Activated CD4-positive, CD25-positive, alpha-beta regulatory T cell treated with anti-CD3 and anti-CD28 coated beads, Interleukin-2, amount 50 U/mL, for 72 hours (primary cell): Measurements from ENCODE around the gene ETDA.
"Not testable (repeated sequence)": the region's sequence is repeated elsewhere in the genome, so short reads cannot be mapped to it uniquely, and the experiment has no call there.

ENCODE experiments used
- DNase-seq: peaks from one replicate; pipeline ENCODE4 v3.0.0; 2021

The ETDA gene

DNA sequence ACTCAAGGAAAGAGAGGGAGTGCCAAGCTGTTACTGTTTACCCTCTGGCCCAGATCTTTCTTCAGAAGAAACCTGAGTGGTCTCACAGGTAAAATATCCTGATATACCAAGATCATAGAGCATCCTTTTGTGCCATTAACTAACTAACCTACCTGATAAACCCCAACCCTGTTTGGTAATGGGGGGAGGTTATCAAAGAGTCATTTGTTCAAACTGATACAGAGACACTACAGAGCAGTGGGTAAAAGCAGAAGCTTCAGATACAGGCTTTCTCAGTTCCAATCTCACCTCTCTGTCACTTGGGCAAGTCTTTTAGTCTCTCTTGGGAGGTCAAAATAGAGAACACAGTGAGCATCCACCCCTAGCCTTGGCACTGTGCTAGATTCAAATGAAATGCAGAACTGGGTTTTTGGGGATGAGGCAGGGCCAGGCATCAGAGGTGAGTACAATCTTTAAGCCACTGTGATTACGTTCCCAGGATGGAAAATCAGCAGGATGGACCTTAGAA lies at the start of gene ETDA:
TSS of gene ETDA (plus strand) at position 51 of the 508 bp plus-strand sequence. CDS start 1,216 bp downstream, outside the sequence.
- DNase-seq, result not testable (repeated sequence)

DNA sequence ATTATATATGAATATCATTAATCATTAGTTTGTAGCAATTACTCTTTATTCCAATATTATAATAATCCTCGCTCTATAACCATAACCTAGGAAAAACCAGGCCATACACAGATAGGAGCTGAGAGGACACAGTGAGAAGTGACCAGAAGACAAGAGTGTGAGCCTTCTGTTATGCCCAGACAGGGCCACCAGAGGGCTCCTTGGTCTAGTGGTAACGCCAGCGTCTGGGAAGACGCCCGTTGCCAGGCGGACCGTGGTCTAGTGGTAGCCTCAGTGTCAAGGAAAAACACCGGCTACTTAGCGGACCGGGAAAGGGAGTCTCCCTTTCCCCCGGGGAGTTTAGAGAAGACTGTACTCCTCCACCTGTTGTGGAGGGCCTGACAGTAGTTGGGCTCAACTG lies 45.4 kb upstream of the ETDA start:
- not testable (repeated sequence) for DNase-seq

DNA sequence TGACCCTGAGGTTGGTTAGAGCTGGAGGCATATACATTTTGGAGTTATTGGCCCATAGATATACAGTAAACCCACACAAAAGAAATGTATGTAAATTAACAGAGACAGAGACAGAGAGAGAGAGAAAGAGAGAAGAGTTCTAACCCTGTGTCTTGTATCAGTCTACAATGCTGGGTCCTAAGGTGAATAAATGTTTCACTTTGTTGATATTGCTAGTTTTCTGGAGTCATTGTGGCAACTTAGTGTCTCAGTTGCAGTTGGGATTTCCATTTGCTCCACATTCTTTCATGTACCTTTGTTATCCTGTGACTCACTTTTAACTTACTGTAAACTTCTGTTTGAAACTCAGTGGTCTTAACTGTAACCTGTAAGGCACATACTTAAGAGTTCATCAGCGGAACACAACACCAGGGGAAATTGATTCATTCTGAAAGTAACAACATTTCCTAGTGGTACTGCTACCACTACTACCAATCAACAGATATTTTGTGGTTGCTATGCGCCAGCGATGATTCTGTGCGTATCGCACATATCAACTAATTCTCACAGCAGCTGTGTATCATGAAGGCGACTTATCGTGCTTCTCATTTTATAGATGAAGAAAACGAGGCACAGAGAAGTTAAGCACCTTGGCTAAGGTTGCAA lies 38.5 kb upstream of the ETDA start:
- DNase-seq, result no peak

DNA sequence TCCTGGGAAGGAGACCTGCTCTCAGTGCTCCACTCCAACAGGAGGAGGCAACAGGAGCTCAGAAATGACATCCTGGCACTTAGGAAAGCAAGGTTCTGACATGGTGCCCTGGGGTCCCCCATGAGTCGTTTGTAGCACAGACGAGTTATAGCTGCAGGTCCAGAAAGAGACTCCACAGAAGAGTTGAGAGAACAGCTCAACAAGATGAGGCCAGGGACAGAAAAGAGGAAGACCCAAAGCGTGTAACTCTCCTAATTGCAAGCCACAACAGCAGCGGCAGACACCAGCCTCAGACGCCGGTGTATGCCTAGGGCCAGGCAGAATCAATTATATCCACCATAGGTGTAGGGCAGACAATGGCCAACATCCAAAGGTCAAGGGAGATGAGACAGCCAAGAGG lies 5.9 kb upstream of the ETDA start:
- not testable (repeated sequence) for DNase-seq

DNA sequence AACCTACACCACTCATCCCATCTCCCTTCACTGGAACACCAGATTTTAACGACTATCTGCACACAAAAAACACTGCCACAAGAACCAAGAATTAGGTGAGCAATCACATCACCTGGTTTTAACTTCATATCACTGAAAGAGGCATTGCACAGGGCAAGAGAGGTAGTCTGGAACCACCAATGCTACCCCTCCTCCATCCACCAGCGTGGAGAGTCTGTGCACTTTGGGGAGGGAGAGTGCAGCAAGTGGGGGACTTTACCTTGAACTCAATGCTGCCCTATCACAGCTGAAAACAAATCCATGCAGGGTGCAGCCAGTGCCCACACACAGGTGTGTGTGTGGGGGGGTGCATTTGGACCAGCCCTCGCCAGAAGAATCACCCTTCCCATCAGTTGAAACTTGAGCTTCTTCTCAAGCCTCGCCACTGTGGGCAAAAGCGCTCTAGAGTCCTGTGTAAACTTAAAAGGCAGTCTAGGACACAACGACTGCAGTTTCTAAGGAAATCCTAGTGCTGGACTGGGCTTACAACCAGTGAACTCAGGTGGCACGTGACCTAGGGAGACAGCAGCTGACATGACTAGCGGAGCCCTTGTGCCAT lies 4.3 kb downstream of the ETDA start:
- not testable (repeated sequence) for DNase-seq

DNA sequence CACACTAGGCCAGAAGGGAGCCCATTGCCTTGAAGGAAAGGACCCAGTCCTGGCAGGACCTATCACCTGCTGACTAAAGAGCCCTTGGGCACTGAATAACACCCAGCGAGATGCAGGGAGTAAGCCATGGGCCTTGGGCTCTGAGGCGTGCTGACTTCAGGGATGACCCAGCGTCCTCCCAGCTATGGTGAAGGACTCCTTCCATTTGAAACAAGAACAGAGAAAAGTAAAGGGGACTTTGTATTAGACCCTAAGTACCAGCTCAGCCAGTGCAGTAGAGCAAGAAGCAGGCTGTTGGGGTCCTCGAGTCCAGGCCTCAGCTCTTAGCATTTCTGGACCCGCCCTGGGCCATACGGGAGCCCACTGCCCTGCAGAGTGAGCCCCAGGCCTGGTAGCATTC lies 5.1 kb downstream of the ETDA start:
- no peak for DNase-seq

DNA sequence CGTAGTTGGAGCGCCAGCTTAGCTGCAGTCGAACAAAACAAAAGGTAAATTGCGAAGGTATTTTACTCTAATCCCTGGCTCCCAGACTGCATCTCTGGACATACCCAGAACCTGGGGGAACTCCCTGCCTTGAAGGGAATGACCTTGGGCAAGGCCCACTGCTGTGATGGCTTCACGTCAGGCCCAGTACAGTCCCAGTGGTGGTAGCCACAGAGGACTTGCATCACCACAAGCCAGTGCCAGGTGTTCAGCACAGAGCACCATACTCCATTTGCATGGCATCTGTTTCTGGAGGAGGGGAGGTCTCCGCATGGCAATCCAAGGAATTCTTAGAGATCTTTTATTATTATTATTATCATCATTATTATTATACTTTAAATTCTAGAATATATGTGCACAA lies 5.6 kb downstream of the ETDA start:
- DNase-seq, result no peak

DNA sequence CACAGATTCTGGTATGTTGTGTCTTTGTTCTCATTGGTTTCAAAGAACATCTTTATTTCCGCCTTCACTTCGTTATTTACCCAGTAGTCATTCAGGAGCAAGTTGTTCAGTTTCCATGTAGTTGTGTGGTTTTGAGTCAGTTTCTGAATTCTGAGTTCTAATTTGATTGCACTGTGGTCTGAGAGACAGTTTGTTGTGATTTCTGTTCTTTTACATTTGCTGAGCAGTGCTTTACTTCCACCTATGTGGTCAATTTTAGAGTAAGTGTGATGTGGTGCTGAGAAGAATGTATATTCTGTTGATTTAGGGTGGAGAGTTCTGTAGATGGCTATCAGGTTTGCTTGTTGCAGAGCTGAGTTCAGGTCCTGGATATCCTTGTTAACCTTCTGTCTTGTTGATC lies 9.1 kb downstream of the ETDA start:
- not testable (repeated sequence) for DNase-seq

DNA sequence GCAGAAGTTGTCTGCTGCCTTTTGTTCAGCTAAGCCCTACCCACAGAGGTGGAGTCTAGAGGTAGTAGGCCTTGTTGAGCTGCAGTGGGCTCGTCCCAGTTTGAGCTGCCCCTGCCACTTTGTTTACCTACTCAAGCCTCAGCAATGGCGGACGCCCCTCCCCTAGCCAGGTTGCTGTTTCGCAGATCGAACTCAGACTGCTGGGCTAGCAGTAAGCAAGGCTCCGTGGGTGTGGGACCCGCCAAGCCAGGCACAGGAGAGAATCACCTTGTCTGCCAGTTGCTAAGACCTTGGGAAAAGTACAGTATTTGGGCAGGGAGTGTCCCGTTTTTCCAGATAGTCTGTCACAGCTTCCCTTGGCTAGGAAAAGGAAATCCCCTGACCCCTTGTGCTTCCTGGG lies 11.5 kb downstream of the ETDA start:
- not testable (repeated sequence) for DNase-seq

DNA sequence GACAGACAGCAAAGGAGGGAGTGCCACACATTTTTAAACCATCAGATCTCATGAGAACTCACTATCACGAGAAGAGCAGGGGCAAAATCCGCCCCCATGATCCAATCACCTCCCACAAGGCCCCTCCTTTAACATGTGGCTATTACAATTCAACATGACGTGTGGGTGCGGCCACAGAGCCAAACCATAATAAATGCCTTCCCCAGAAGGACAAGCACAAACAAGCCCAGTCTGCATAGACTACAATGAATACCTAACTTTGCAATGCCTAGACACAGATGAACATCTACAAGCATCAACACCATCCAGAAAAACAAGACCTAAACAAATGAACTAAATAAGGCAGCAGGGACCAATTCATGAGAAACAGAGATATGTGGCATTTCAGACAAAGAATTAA lies 12.3 kb downstream of the ETDA start:
- DNase-seq, result no peak

DNA sequence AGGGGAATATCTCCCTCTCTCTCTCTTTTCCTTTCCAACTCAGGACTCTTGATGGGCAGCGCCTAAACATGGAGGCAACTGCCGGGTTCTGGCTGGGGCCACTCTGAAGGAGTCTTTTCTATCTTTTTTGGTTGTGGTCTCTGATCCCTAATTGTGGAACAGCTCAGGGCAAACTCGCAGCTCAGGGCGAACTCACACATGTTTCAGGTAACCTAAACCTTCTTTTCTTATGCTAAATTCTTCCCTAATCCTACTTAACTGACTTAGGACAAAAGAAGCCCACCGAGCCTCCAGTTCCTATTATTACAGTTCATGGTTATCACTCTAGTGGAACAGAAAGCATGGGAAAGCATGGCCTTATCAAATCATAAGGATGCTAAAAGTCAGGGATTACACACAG lies 21.3 kb downstream of the ETDA start:
- no peak for DNase-seq

DNA sequence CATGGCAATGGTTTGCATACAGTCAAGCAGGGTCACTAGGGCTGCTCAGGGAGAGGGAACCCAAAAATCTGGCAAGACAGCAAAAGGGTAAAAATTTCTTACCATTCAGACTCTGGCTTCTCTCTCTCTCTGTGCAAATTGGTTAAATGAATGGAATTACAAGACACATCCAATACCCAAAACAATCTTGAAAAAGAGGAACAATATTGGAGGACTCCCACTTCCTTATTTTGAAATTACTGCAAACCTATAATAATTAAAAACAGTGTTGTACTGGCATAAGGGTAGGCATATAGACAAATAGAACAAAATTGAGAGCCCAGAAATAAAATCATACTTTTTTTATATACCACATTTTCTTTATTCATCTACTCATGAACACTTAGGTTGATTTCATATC lies 24.1 kb downstream of the ETDA start:
- DNase-seq, result no peak

DNA sequence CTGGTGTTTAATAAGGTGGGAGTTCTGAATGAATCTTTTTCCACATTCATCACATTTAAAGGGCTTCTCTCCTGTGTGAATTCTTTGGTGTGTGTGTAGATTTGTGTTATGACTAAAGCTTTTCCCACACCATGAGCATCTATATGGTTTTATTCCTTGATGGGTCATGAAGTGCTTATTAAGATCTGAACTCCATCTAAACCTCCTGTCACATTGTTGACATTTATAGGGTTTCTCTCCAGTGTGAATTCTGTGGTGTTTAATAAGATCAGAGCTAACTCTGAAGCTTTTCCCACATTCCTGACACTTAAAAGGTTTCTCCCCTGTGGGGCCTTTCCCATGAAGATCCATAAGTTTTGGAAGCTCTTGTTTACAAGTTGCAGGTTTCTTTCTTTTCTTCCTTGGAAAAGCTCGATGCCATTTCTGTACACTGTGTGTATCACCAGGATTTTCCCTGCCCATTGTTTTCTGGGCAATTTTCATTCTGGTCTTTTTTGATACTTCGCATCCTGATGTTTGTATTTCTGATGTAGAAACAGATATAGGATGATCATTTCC lies 35.5 kb downstream of the ETDA start:
- DNase-seq, result no peak

DNA sequence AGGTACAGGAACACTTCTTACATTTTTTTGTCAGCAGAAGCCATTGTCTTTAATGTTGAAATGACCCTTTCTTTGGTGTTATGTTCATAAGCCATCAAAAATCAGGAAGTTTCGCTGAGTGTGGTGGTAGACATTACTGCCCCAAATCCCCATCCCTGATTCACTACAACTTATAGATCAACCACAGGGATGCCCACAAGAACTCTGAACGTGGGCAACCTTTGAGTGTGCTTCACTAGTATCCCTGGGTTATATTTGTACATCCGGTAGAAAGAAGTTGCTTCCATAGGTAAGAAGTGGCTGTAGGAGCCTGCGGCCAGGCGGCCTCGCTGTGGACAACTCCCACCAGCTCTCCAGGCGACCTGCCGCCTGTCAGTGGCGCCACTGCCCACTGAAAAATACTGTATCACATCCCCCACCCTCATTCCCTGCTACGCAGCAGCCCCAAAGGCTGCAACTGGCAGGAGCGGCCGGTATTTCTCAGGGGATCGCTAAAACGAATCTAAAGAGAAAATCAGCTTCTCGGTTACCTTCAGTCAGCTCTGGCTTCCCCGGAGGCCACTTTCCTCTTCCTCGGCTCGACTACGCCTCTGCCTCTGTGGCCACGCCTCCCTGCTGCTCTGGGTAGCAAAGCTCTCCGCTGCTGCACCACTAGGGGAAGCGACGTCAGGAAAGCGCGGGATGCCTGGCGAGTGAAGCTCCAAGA lies 43.5 kb downstream of the ETDA start:
- DNase-seq, result peak; percentile 52

DNA sequence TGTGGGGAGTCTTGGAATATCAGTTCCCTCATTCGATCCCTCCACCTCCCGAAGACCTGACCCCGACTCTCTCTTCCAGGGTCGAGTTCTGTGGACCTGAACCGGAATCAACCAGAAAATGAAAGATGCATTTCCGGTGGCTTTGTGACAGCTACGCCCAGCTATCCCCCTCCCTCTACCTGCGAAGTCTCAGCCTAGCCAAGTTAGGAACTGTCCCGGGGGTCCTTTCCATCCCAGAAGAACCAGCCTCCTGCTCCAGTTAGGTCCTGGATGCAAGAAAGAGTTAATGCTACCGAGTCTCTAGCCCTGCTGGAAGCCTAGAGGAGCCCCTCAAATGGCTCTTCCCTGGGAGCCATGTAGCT lies 44.1 kb downstream of the ETDA start:
- no peak for DNase-seq

DNA sequence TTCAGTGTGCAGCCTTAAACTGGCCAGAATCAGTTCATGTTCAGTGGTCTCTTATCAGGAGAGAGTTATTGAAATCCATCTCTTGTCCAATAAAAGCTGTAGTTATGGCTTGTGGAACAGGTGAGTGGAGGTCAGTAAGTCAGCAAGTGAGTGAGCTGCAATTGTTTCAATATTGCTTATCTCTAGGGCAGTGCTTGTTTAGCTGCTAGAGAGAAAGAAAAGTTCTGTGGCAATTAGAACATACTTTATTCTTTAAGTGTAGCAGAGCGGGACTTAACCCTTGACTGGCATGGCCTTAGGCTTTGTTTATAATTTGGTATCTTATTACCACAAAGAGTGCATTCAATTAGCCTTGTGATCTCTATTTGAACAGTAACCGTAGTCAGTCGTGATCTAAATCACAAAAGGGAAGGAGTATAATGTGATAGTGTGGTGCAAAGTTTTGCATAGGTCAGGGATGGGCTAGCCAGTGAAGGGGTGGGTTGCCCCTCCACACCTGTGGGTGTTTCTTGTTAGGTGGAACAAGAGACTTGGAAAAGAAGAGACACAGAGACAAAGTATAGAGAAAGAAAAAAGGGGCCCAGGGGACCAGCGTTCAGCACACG lies 50.5 kb downstream of the ETDA start:
- DNase-seq, result no peak
